B cell (primary cell): ENCODE data around the gene CD68.

Experiments used
- EZH2 ChIP-seq: IDR thresholded peaks from 2 replicates; pipeline ENCODE4 v1.6.1; 2012; ENCODE audit warnings: borderline replicate concordance, low read depth, mild to moderate bottlenecking, moderate library complexity, low read length; ENCODE audit not compliant: insufficient read depth, poor library complexity, severe bottlenecking
- TF ChIP-seq, protein P1 (sequence below): fragments of 200-600 bp; IDR thresholded peaks from one replicate; pipeline ENCODE4 v1.8.0; 2022; ENCODE audit warnings: antibody characterized with exemption, mild to moderate bottlenecking

DNA sequence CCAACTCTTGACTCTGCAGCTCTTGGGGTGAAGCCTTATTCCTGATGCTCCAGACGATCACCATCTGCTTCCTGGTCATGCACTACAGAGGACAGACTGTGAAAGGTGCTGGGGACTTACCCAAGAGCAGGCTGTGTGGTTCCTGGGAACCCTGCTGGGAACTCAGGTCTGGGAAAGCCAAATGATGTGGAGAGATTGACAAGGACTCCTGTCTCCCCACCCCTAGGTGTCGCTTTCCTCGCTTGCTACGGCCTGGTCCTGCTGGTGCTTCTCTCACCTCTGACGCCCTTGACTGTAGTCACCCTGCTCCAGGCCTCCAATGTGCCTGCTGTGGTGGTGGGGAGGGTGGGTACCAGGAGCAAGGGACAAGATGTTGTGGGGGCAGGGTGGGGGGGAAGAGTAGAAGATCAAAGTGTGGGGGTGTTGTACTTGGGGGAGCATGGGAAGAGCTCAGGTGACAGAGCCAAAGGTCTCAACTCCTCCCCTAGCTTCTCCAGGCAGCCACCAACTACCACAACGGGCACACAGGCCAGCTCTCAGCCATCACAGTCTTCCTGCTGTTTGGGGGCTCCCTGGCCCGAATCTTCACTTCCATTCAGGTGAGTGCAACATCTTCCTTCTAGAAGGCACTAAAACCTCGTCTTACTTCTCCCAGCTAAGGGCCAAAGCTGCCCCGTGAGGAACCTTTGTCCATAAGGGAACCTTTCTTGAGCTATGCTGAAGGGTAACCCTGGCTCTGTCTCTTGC, 7.4 kb downstream of the CD68 start:
- TF ChIP-seq, protein P1, sequence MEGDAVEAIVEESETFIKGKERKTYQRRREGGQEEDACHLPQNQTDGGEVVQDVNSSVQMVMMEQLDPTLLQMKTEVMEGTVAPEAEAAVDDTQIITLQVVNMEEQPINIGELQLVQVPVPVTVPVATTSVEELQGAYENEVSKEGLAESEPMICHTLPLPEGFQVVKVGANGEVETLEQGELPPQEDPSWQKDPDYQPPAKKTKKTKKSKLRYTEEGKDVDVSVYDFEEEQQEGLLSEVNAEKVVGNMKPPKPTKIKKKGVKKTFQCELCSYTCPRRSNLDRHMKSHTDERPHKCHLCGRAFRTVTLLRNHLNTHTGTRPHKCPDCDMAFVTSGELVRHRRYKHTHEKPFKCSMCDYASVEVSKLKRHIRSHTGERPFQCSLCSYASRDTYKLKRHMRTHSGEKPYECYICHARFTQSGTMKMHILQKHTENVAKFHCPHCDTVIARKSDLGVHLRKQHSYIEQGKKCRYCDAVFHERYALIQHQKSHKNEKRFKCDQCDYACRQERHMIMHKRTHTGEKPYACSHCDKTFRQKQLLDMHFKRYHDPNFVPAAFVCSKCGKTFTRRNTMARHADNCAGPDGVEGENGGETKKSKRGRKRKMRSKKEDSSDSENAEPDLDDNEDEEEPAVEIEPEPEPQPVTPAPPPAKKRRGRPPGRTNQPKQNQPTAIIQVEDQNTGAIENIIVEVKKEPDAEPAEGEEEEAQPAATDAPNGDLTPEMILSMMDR, result no peak
- no peak for TF ChIP-seq EZH2
